ENCODE results near the gene STPG4.
"Not testable (repeated sequence)": the region's sequence is repeated elsewhere in the genome, so short reads cannot be mapped to it uniquely, and the experiment has no call there.

Gene STPG4, protein sequence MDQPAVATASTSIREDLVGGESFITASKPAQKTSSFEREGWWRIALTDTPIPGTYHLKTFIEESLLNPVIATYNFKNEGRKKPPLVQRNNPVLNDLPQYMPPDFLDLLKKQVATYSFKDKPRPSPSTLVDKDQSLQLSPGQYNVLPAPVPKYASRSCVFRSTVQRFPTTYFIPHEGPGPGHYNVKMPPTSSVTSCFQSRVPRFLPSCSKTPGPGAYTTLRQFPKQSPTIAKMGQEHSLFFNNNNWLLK

DNA sequence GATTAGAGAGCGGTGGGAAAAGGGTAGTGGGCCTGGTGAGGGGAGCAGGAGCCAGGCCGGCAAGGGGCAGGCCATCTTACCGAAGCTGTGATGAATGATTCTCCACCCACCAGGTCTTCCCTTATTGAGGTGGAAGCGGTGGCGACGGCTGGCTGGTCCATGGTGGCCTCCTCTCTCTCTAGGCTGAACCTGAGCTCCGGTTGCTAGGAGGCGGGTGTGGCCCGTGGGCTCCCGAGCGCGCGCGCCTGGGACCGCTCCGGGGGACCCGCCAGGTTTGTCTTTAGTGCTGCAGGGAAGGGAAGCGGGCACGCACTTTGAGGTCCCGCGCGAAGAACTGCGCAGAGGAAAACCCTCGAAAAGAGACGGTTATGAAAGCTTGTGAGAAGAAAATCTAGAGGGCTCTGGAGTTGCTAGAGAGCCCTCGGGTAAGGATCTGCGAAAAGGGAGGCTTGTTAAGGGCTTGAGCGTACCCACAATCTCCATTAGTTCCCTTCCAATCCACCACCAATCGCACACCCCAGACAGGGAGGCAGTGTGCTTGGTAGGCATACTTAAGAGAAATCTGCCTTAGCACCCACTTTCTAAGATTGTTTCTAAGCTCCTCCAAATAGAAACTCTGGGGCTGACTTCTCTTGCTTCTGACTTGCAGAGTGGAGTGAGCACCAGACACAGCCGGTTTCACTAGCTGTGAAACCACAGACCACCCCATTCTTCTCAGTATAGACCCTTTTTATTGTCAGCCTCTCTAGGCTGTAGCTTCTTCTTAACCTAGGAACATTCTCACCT, at the start of gene STPG4:
TSS of gene STPG4 (minus strand) at position 218 of the 786 bp plus-strand sequence. CDS start at position 161, 57 bp downstream.
- DNase-seq, result no peak

DNA sequence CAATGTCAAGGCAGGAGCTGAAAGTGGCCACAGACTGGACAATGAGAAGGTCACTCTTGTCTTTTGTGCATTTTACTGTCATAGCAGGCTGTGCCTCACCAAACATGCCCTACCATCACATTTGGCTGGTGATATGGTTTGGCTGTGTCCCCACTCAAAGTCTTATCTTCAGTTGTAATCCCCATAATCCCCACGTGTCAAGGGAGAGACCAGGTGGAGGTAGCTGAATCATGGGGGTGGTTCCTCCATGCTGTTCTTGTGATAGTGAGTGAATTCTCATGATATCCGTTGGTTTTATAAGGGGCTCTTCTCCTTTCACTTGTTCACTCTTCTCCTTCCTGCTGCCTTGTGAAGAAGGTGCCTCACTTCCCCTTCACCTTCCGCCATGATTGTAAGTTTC, 49.6 kb upstream of the STPG4 start:
- DNase-seq, result no peak

DNA sequence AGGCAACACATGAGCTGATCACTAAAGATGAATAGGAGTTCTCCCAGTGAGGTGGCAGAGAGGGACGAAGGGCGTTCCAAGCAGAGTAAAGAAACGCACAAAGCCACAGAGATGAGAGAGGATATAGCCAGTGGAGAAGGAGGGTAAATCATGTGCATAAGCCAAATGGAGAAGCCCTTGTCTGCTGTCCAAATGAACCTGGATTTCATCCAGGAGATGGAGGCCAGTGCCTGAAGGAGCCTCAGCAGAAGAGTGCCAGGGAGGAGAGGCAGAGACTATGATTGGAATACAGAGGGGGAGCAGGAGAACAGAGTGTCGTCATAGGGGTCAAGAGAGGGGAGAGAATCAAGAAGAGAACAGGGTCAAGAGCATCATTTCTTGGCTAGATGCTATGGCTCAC, 48.9 kb upstream of the STPG4 start:
- no peak for DNase-seq

DNA sequence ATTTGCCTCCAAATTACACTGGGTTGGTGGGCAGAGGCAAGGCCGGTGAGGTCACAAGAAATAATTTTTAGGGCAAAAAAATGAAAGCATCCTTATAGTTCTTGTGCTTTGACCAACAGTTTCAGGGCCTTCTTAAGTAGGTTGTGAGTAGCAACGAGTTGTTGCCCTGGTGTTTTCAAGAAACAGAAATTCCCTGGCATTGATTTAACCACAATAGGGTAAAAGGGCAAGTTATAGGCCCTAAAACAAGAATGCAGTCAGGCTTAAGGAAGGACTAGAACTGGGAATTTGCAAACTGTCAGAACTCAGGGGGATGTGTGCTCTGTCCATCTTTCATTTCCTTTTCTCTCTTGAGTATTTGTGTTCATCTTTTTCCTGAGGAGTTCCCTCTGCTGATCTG, 46.1 kb upstream of the STPG4 start:
- DNase-seq, result no peak

DNA sequence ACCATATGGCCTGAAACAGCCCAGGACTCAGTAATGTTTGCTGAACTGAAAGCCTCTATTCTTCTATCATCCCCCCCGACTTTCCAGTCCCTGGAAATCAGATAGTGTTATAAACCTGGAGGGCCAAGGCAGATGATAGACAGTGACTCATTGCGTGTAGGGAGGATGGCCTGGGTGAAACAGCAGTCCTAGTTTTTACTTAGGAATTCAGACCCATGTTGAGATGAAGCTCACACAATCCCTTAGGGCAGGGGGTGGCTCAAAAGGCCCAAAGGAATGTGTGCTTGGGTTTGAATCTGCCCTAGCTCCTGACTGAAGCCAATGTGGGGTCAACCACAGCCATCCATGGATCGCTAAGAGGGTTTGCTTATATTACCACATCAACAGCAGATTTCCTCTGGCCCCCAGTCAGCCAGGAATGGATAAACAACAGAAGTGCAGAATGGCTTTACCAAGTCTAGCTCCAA, 43.9 kb upstream of the STPG4 start:
- DNase-seq, result no peak

DNA sequence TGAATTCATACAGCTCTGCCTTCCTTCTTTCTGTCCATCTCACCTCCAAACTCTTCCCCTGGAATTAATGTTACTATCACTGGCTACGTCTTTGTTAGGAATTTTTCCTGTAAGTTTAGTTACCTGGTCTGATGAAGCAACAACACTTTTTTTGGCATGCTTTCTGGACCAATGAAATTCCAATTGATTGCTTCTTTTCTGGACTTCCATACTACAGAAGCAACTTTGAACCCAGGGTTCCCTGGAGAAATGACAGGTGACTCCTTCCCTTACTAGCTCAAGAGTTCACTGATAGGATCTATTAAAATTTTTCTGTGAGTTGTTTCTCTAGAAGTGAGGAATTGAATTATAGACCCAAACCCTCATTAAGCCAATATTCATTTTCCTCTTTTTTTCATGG, 41.4 kb upstream of the STPG4 start:
- no peak for DNase-seq

DNA sequence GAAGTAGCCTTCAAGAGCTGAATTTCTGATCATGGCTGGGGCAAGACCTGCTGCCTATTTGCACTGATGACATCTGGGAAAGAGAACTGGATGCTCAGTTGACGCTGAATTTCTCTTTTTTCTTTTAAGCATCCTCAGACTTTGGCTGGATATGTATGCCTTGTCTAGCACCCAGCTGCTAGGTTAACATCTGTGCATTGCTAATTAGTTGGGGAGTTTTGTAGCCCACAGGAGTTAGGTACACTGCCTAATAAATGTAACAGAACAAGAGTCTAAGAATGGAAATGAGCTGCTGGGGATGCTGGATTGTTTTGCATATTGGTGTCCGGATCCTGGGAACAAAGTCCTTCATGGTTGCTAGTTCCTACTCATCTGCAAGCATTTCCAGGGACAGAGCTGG, 40.9 kb upstream of the STPG4 start:
- DNase-seq, result no peak

DNA sequence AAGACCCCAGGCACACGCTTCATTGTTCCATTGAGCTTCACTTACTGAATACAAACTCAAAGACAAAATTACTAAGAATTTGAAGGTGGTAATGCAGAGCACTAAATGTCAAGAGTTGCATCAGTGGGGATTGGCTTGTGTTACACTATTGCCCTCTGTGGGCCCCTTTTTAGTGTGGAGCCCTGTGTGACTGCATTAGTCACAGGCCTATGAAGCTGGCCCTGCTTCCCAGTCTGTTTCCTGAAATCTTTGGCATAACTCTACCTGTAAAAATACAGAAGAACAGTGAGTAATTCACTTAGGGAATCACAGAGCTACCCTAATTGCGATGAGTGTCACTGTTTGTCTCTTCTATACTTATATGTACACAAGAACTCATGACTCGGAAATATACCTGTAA, 40.0 kb upstream of the STPG4 start:
- no peak for DNase-seq

DNA sequence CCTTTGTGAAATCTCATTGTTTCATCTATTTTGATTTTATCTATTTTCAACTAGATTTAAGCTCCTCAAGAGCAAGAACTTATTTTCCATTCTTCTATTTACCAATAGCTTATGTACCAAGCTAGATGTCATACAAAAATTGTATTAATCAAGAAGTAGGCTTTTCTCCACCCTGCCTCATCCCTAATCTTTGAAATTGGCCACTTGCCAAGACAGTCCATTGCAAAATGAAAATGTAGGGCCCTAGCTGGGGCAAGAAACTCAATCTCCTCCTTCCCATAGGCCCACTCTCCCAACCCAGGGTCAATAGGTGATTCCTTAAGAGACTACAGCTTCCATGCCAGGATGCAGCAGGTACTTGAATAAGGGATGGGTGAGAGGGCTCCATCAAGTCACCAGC, 39.3 kb upstream of the STPG4 start:
- DNase-seq, result no peak

DNA sequence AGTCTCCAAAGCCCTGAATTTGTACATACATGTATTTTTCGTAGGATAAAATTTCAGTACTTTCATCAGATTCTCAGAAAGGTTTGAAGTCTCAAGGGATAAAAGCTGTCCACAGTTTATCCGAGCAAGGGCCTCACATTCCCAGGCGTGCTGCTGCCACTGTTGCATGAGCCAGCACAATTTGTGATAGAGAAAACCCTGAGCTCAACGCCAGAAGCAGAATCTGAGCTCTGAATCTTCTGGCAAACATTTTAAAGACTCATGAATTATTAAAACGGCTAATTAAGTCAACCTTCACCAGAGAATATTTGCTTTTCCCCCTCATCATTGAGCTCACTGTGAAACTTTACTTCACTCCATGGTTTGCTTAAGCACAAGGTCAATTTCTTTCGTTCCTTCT, 38.5 kb upstream of the STPG4 start:
- DNase-seq, result no peak

DNA sequence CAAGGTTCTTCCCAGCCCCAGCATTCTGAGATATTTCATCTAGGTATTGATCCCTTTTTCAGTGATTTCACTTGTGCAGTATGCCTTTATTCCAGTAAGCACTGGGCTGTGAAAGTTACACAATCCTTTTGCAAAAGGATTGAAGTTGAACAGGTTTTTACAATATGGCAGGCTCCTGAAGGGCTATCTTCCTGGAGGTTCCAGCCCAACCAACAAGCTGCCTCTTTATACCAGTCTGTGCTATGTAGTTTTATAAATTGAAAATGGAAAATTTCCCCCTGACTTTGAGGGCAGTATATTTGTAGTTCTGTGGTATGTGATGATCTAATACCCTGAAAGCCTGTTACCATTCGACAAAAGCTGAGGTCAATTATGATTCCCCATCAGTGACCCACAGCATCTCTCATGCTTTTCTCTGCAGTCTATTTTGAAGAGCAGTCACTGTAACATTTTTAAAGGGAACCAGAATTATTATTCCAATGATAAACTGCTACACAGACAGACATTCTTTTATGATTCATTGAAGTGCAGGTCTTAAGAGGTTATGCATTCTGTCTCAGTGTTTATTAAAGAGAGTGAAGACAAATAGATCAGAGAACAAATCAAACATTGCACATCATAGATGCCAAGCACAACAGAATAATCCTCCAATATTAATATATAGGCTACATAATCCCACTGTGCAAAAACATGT, 35.2 kb upstream of the STPG4 start:
- no peak for DNase-seq

DNA sequence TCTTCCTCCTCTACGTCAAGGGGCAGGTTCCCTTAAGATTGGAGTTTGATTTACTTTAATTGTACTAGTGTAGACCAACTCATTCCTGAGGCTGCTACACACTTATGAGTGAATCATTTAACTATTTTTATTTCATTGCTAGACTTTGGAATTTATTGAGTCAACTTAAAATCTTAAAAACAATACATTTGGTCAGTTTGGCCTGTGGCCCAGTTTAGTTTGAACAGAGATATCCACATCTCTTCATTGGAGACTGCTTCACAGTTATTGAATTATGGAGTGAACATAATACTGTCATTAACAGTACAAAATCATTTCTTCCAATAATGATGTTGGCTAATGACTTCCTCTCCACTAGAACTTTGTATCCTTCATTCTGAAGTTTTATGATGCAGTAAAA, 34.5 kb upstream of the STPG4 start:
- no peak for DNase-seq

DNA sequence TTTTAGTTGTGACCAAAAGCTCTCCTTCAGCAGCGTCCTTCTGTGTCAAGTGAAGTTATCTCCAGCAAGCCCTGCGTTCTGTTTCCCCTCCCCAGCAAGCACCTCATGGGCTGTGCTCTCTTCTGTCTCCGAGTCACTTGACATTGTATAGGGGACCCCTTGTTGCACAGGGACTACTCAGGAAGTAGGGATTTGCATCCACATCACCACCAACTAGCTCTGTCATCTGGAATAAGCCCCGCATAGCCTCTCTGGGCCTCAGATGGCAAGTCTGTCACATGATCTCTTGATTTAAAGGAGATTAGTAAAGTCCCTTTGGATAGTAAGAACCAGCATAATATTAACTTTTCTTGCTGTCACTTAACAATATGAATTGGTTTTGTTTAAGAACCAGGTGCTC, 32.0 kb upstream of the STPG4 start:
- DNase-seq, result no peak

DNA sequence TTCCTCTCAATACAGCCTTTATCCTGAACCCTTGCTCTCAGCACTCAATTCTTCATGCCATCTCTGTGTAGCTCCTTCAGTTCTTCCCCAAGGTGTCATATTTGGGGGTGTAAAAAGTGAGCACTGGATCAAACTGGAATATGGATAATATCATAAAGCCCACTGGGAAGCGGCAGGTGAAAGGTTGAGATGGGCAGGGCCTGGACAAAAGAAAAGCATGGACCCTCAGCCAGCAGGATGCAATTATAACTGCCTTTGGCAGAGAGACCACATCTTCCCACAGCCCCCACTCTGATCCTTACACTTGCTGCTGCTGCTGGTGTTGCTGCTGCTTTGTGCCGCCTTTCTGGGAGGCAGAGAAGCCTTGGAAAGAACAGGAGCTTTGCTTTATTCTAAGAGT, 31.2 kb upstream of the STPG4 start:
- no peak for DNase-seq

DNA sequence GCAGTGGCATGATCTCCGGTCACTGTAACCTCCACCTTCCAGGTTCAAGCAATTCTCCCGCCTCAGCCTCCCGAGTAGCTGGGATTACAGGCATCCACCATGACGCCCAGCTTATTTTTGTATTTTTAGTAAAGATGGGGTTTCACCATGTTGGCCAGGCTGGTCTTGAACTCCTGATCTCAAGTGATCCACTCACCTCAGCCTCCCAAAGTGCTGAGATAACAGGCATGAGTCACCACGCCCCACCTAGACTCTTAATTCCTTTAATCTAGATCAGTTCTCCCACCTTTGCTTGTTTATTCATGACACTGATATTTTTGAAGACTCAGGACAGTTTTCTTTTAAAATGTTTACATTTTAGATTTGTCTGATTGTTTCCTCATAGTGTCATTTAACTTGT, 30.0 kb upstream of the STPG4 start:
- DNase-seq, result not testable (repeated sequence)

DNA sequence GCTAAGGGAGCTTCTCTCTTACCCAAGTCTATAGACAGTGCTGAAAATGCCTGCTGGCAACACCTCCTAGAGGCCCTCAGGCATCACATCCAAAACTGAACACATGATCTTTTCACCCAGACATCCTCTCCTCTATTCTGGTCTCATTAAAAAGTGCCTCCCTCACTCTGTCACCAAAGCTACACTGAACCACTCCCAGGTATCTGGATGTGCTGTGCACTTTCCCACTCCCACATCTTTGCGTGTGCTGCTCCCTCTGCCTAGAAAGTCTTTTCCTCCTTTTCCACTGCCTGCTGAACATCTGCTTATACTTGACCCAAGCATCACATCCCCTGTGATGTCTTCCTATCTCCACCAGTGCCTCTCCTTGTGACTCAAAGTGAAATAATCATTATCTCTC, 26.1 kb upstream of the STPG4 start:
- DNase-seq, result no peak

DNA sequence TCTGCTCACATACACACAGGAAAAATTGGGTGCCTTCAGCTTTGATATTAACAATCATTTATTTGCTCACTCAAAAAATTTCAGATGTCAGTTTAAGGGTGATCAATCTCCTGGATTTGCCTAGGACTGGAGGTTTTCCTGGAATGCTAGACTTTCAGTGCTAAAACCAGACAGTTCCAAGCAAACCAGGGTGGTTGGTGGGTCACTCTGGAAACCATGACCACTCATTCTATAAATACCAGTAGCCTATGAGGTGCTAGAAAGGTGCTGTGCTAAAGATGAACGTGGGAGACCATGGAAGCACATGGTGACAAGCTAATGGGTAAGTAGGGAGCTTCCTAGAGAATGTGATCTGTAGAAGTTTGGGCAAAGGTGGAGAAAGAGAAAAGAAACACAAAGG, 25.4 kb upstream of the STPG4 start:
- no peak for DNase-seq

DNA sequence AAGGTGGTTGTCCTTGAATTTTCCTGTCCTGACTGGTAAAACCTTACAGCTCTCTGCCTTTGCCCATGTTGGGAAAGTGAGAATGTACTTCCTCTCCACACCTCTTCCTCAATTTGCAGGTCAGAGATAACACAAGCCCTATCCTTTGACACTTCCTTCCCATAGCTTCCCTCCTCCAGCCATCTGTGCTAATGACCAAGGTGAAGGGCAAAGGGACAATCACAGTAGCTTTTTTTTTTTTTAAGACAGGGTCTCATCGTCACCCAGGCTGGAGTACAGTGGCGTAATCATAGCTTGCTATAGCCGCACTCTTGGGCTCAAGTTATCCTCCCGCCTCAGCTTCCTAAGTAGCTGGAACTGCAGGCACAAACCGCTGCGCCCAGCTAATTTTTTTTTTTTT, 24.3 kb upstream of the STPG4 start:
- DNase-seq, result no peak

DNA sequence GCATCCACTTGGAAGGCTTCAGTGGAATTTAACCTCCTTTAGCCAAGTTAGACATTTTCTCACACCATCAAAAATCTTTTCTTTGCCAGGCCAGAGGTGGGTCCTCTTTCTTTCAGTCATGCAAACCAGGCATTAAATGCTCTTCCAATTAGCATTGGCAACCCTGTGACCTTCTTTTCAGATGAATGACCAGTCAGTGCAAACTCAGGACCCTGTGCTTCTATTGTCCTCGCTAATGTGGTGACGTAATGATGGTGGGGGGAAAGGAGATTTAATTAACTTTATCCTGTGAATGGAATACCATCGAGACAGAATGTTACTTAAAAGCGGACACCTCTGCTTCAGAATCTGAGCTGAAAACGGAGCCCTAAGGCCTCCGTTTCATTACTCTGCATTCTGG, 23.2 kb upstream of the STPG4 start:
- no peak for DNase-seq

DNA sequence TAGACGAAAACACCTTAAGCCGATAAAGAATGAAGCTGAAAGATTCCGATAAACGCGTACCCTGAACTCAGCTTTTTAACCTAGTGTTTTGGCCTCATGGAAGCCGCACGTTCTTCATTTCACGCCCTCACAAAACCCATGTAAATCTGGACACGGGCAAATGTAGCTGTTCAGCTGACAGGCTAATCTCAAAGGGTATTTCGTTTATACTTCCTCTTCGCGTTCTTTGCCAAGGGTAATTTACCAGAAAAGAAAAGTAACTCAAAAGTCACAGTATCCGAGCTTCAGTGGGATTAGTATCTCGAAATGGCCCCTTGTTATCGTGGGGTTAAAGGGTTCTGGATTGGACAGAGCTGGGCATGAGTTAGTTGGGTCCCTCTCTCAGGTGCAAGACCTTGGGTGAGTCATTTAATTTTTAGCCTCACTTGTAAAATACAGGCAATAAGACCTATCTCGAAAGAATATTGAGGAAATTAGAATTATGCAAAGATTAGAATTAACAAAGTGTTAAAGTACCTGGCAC, 22.0 kb upstream of the STPG4 start:
- no peak for DNase-seq

DNA sequence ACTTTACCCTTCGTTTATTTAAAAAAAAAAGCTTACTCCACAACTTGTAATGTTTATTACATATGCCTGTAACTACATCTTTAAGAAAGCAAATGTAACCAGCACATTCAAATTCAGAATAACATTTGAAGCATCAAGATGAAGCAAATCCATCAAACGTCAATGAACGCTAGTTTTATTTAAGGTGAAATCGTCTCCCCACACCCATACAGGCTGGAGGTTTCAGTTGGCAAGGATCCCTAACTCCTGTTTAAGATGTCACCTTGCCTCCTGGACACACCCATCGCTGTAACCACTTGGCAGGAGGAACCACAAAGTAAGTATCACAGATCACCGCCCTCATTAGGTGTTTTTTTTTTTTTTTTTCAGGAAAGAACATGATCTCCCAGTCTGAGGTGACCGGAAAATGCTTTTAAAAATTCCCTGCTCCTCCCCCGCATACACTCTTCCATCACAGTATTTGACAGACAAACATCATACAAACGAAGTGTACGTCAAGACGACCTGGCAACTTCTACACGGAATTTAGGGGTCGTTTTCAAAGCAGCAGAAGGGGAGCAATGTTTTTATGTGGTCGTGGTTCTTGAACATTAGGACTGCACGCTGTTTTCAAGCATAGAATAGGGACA, 19.7 kb upstream of the STPG4 start:
- DNase-seq, result peak; percentile 43

DNA sequence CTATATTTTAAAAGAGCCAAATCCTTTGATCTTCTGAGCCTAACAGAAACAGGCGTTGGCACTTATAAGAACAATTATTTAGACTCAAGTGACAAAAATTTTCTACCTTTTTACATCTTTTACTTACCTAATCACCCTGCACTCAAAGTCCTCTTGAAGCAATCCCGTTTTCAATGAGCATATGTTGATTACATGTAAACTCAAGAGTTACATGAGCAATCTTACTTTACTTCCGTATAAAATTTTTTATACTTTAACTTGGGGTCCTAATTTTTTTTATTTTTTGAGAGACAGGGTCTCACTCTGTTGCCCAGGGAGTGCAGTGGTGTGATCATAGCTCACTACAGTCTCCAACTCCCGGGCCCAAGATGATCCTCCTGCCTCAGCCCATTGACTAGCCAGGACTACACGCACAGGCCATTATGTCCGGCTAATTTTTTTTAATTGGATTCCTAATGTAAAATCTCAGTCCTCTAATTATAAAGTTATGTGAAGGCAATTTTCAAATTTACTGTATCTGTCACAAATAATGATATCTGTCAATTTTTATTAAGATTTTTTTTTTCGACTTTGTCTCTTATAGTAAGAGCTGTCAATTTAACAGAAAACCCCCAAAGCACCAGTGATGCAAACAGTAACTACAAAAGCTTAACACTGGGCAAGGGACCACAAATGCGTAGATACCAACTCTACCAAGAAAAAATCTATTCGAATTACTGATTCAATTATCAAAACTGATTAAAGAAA, 19.1 kb upstream of the STPG4 start:
- no peak for DNase-seq

All from stimulated activated CD4-positive, alpha-beta T cell treated with anti-CD3 and anti-CD28 coated beads, Interleukin-15, amount 100 ng/mL, for 24 hours (primary cell).